Measurements from ENCODE around the gene PCA3.

Gene PCA3

GRCh38 chr9:76835571-76836283 is 71.5 kb downstream of the PCA3 start:
- no peak for DNase-seq
